Body of pancreas (tissue), 4 donors: ENCODE results near the gene PRKCSH. TPM values are rescaled to one million over a fixed set of nuclear protein-coding genes. Genes with fewer than 3 reads are reported as not detected.
A peak's percentile ranks its signal among the peaks of the same experiment; 100 is the strongest.

Experiments
- ATAC-seq: fragments of 150-250 bp; one replicate; pipeline ENCODE4 v1.9.1; 2016
- DNase-seq, 4 donors: peaks; one replicate each; pipeline ENCODE4 v3.0.0-alpha.2; 2019
- H3K27ac ChIP-seq, 4 donors: fragments of 200-600 bp; sonication (generic); 1 replicate in 3 of 4; 2 replicates in 1 of 4; pipeline versions ENCODE4 v1.5.1 to v1.6.1; 2016 to 2019; ENCODE audit warnings: mild to moderate bottlenecking in 1 of 4, mixed read lengths in 1 of 4, moderate library complexity in 1 of 4
- H3K27me3 ChIP-seq, 2 donors: fragments of 200-600 bp; sonication (generic); one replicate each; pipeline ENCODE4 v1.6.0; 2016; ENCODE audit warnings: mild to moderate bottlenecking in 1 of 2
- H3K36me3 ChIP-seq, 2 donors: fragments of 200-600 bp; sonication (generic); replicated peaks in 1 of 2; 2 replicates each; pipeline ENCODE4 v1.5.1; 2016; ENCODE audit warnings: low read depth in 2 of 2; ENCODE audit not compliant: insufficient read depth in 1 of 2
- H3K4me1 ChIP-seq: fragments of 200-600 bp; sonication (generic); one replicate; pipeline ENCODE4 v1.6.0; 2016
- H3K4me3 ChIP-seq, 2 donors: fragments of 200-600 bp; sonication (generic); 1 replicate in 1 of 2; 2 replicates in 1 of 2; pipeline ENCODE4 v1.5.1; 2016 to 2019
- H3K9me3 ChIP-seq, 3 donors: fragments of 200-600 bp; sonication (generic); 1 replicate in 2 of 3; 2 replicates in 1 of 3; pipeline ENCODE4 v1.5.1; 2016
- POLR2A ChIP-seq, 3 donors: fragments of 450-650 bp; IDR thresholded peaks; one replicate each; pipeline ENCODE4 v1.6.1; 2016; ENCODE audit warnings: antibody characterized with exemption in 3 of 3, mild to moderate bottlenecking in 2 of 3
- WGBS, 2 donors: methylation state at CpG; one replicate each; pipeline ENCODE4 v1.1.5; 2017; 5-methylcytosine and 5-hydroxymethylcytosine counted together
- intact Hi-C: fragments of 100-400 bp; cut with DNase I; formaldehyde crosslinking; loops from one replicate; pipeline ENCODE4 v1.15.1; 2023
- total RNA-seq, 2 donors: library from RNA; depleted of rRNA; stranded (reverse); fragments of >200 nt; gene quantifications; one replicate each; pipeline ENCODE4 v1.1.0, GENCODE V29; 2016
- TF ChIP-seq, protein P1 (sequence below), 7 experiments: fragments of 450-650 bp in 4 of 7; fragments of 200-600 bp in 3 of 7; sonication (generic) in 3 of 7; IDR thresholded peaks; one replicate each; pipeline ENCODE4 v1.5.1; 2016 to 2019; ENCODE audit warnings: antibody characterized with exemption in 7 of 7

Gene PRKCSH
- 100 to 1,000 TPM; 134 to 194 TPM for total RNA-seq

DNA sequence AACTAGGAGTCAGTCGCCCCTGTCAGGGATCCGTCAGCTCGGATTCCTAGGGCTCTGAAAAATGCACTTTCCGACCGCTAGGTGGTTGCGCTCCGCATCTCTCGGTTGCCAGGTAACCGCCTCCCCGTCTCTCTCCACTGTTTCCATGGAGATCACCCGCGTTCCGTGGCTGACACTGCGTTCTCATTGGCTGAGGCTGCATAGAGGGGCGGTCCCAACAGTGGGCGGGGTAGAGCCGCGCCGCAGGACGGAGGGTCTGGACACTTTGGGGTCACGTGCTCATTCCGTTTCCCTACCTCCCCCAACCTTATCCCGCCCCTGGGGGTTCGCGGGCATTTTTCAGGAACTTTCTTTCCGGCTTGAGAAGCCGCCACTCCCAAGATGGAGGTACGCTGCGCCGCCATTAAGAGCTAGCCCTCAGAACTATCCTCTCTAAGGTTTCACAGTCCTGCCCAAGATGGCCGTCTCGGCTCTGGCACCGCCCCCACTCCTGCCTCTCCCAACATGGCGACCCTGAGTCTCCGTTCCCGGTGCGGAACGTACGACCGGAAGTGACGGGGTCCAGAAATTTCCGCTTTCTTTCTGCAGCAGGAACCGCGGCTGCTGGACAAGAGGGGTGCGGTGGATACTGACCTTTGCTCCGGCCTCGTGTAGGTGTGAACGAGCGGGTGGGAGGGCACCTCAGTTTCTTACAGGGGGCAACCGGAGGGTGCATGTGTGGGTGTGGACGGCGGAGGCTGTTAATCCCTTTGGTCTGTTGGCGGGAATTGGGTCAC, at the start of gene PRKCSH, which contains the start of gene ODAD3:
TSS of gene PRKCSH (plus strand) at position 579 of the 776 bp plus-strand sequence. CDS start 483 bp downstream, outside the sequence.
TSS of gene ODAD3 (minus strand) at position 65 of the 776 bp plus-strand sequence. CDS start 105 bp downstream, outside the sequence.
- ATAC-seq (peak; percentile 96), DNase-seq (peak; percentile 99 to 100 (median 99))
- Histone ChIP-seq H3K27ac (peak within 1 kb of the TSS; percentile 48 to 84 (median 76)), H3K9me3 (no peaks in the 10 kb centered on the region), H3K4me1 (peaks cover 18% of the 10 kb centered on the region), H3K4me3 (peak within 1 kb of the TSS; percentile 44 to 78), H3K36me3 (peaks cover 0 to 7% of the 10 kb centered on the region in 2 donors), H3K27me3 (no peaks in the 10 kb centered on the region)
- WGBS, 2 donors = 0% methylated on average over 11 to 53 of the region's 53 CpGs
- intact Hi-C loops = no loop called here
- TF ChIP-seq POLR2A (IDR thresholded peaks at IDR 0.05) = peak in 2 of 3 donors; percentile 66 to 73
- TF ChIP-seq, protein P1, sequence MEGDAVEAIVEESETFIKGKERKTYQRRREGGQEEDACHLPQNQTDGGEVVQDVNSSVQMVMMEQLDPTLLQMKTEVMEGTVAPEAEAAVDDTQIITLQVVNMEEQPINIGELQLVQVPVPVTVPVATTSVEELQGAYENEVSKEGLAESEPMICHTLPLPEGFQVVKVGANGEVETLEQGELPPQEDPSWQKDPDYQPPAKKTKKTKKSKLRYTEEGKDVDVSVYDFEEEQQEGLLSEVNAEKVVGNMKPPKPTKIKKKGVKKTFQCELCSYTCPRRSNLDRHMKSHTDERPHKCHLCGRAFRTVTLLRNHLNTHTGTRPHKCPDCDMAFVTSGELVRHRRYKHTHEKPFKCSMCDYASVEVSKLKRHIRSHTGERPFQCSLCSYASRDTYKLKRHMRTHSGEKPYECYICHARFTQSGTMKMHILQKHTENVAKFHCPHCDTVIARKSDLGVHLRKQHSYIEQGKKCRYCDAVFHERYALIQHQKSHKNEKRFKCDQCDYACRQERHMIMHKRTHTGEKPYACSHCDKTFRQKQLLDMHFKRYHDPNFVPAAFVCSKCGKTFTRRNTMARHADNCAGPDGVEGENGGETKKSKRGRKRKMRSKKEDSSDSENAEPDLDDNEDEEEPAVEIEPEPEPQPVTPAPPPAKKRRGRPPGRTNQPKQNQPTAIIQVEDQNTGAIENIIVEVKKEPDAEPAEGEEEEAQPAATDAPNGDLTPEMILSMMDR (IDR thresholded peaks at IDR 0.05) = peak; percentile 80 to 99 (median 94)

DNA sequence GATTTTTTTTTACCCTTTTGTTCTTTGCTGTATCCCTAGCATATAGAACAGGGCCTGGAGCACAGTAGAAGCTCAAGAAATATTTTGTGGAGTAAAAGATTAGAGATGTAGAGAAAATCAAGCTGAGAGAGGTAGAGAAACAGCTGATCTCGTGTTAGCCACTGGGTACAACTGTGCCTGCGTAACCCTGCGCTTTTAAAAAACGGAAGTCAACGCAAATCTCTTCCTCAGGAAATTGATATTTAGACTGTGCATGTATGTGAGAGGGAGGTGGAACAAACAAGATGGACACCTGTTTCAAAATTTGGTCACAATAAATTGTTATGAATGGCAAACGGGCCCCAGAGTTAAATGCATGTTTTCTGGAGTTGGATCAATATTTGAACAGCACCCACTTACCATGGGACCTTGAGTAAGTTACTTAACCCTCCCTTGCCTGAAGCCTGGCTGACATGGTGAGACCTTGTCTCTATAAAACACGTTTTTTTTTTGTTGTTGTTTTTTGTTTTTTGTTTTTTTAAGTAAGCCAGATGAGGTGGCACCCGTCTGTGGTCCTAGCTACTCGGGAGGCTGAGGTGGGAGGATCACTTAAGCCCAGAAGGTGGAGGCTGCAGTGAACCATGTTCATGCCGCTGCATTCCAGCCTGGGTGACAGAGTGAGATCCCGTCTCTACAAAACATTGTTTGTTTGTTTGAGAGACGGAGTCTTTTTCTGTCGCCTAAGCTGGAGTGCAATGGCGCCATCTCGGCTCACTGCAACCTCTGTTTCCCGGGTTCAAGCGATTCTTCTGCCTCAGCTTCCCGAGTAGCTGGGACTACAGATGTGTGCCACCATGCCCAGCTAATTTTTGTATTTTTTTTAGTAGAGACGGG, 48.0 kb upstream of the PRKCSH start:
- Histone ChIP-seq H3K4me1 (peaks cover 19% of the 10 kb centered on the region), H3K36me3 (no peaks in the 10 kb centered on the region), H3K27me3 (no peaks in the 10 kb centered on the region), H3K9me3 (no peaks in the 10 kb centered on the region), H3K4me3 (no peak overlapping the region), H3K27ac (no peak overlapping the region)
- DNase-seq (no peak), ATAC-seq (no peak)
- TF ChIP-seq, protein P1 (IDR thresholded peaks at IDR 0.05) = no peak
- no peak for TF ChIP-seq POLR2A (IDR thresholded peaks at IDR 0.05)
- WGBS, 2 donors = 70 to 76% methylated on average over 19 of the region's 19 CpGs
- intact Hi-C loops = no loop called here

GRCh38 chr19:11390359-11390758, 45.1 kb upstream of the PRKCSH start:
- WGBS, 2 donors = 90 to 95% methylated on average over 2 of the region's 2 CpGs

DNA sequence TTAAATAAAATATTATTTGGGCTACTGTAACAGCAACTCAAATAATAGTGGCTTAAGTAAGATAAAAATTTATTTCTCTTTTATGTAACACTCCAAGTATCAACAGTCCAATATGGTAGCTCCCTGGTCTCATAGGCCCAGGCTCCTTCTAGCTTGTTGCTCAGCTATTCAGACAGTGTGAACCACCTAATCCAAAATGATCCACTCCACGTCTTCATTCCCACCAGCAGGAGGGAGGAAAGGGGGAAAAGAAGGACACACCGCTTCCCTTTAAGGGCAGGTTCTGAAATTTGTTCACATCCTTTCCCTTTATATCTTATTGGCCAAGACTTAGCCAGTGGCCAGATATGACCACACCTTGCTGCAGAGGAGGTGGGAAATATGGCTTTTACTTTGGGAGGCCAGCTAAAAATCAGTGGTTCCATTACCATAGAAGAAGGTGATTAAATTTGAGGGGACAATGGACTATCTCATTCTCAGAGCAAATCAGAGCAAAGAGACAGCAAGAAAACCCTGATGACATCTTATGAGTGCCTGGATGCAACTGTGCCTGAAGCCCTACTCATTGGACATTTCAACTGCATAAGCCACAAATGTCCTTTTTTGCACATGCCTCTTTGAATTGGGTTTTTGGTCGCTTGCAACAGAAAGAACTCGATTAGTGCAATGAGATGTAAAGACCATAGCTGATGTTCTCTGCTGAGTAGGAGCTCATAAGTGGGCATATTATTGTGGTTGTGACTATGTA, 44.3 kb upstream of the PRKCSH start:
- ATAC-seq (no peak), DNase-seq (no peak)
- no peak for TF ChIP-seq POLR2A (IDR thresholded peaks at IDR 0.05)
- TF ChIP-seq, protein P1 (IDR thresholded peaks at IDR 0.05) = no peak
- Histone ChIP-seq H3K9me3 (no peaks in the 10 kb centered on the region), H3K4me3 (no peak overlapping the region), H3K36me3 (peaks cover 0 to 3% of the 10 kb centered on the region in 2 donors), H3K4me1 (no peaks in the 10 kb centered on the region), H3K27me3 (no peaks in the 10 kb centered on the region), H3K27ac (no peak overlapping the region)
- WGBS, 2 donors = 76 to 89% methylated on average over 4 of the region's 4 CpGs
- intact Hi-C loops = no loop called here

More at GRCh38 chr19:11390359-11390758, 45.1 kb upstream of the PRKCSH start:
- Histone ChIP-seq H3K4me3 (no peak overlapping the region), H3K9me3 (no peaks in the 10 kb centered on the region), H3K36me3 (peaks cover 0 to 3% of the 10 kb centered on the region in 2 donors), H3K27me3 (no peaks in the 10 kb centered on the region), H3K27ac (no peak overlapping the region), H3K4me1 (no peaks in the 10 kb centered on the region)
- TF ChIP-seq POLR2A (IDR thresholded peaks at IDR 0.05) = no peak
- TF ChIP-seq, protein P1 (IDR thresholded peaks at IDR 0.05) = no peak
- DNase-seq (no peak), ATAC-seq (no peak)
- intact Hi-C loops = no loop called here
